ENCODE results near the gene MAOB.

DNA sequence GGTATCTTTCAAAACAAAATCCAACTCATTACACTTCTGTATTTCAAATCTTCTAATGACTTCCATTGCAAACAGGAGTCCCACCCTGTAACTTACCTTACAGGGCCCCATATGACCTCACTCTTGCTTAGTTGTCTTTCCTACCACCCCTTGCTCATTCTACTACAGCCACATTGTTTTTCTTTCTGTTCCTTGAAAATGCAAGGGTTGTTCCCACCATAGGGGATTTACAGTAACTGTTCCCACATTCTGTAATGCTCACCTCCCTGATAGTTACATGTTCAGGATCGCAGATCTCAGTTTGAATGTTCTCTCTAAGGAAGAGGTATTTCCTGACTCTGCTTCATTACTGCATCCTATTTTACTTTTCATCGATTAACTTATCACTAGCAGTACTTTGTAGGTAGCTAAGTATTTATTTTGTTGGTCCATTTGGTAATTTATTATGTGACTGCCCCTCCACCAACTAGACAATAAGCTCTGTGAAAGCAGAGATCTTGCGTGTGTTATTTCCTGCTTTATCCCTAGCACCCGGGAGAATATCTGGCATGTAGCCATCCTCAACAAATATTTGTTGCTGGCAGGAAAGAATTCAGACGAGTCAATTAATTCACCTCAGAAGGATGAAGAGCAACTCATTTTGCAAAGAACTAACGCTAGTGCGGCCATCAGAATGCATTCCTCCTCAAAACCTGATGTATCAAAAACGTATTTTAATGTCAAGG lies 21.4 kb downstream of the MAOB start:
- TF ChIP-seq CTCF (IDR thresholded peaks at IDR 0.05; ENCODE audit: low read depth, low read length, poor library complexity, severe bottlenecking) = no peak
- no peak for TF ChIP-seq EZH2phosphoT487 (IDR thresholded peaks at IDR 0.05; ENCODE audit: borderline replicate concordance, low read length)

All from DOHH2 (cell line).